CD4-positive, alpha-beta T cell (primary cell): ENCODE results near the gene FNDC10. TPM values are rescaled to one million over a fixed set of nuclear protein-coding genes. Genes with fewer than 3 reads are reported as not detected.

ENCODE experiments used
- ATAC-seq: fragments of 200-7000 bp; cut with Tn5 transposase; one replicate; pipeline ENCODE4 v1.10.0; 2022; ENCODE audit warnings: mild to moderate bottlenecking; ENCODE audit not compliant: poor library complexity
- CTCF ChIA-PET: fragments of 350-600 bp; sonication (Branson Sonifier 250); formaldehyde crosslinking; loops from one replicate; lab custom pipeline; 2021; ENCODE audit warnings: antibody characterized with exemption, inconsistent platforms; lab: Charles Lee
- POLR2A ChIA-PET: fragments of 350-600 bp; sonication (Branson Sonifier 250); formaldehyde crosslinking; loops from one replicate; lab custom pipeline; 2021; ENCODE audit warnings: antibody characterized with exemption, inconsistent platforms; lab: Charles Lee
- DNase-seq, 14 experiments: peaks; one replicate each; pipeline ENCODE4 v3.0.0-alpha.2; 2013 to 2020; ENCODE audit warnings: mixed read lengths in 2 of 14
- H3K27ac ChIP-seq, 2 donors: one replicate each; pipeline versions ENCODE4 v1.5.1 to v1.7.0; 2013; ENCODE audit warnings: low read length in 2 of 2, low read depth in 1 of 2, mild to moderate bottlenecking in 1 of 2
- H3K27me3 ChIP-seq, 2 experiments: 1 replicate in 1 of 2; 2 replicates in 1 of 2; pipeline versions ENCODE4 v1.6.1 to v1.7.0; 2013; ENCODE audit warnings: low read length in 2 of 2, control low read depth in 1 of 2, mild to moderate bottlenecking in 1 of 2, moderate library complexity in 1 of 2; ENCODE audit not compliant: insufficient read depth in 2 of 2, control insufficient read depth in 1 of 2
- H3K36me3 ChIP-seq: one replicate; pipeline ENCODE4 v1.6.1; 2013; ENCODE audit warnings: low read length, control low read depth; ENCODE audit not compliant: insufficient read depth
- H3K4me1 ChIP-seq: one replicate; pipeline ENCODE4 v1.6.1; 2013; ENCODE audit warnings: low read length, control low read depth; ENCODE audit not compliant: insufficient read depth
- H3K4me3 ChIP-seq: one replicate; pipeline ENCODE4 v1.5.1; 2013; ENCODE audit warnings: mild to moderate bottlenecking, low read length, moderate library complexity
- H3K9me3 ChIP-seq, 2 experiments: 1 replicate in 1 of 2; 2 replicates in 1 of 2; pipeline versions ENCODE4 v1.6.1 to v1.7.0; 2013; ENCODE audit warnings: low read length in 2 of 2, mild to moderate bottlenecking in 2 of 2, control low read depth in 1 of 2, moderate library complexity in 1 of 2; ENCODE audit not compliant: control insufficient read depth in 1 of 2, insufficient read depth in 1 of 2
- H3K27ac Mint-ChIP-seq: one replicate; pipeline ENCODE4 v1.8.0; 2020; ENCODE audit warnings: mixed read lengths
- H3K27me3 Mint-ChIP-seq: one replicate; pipeline ENCODE4 v1.8.0; 2021; ENCODE audit warnings: mixed read lengths
- H3K36me3 Mint-ChIP-seq: one replicate; pipeline ENCODE4 v1.8.0; 2021; ENCODE audit warnings: low read depth, mixed read lengths
- H3K4me1 Mint-ChIP-seq: one replicate; pipeline ENCODE4 v1.8.0; 2021; ENCODE audit warnings: low read depth, mixed read lengths
- H3K4me3 Mint-ChIP-seq: one replicate; pipeline ENCODE4 v1.8.0; 2020; ENCODE audit warnings: mild to moderate bottlenecking, mixed read lengths
- H3K9me3 Mint-ChIP-seq: one replicate; pipeline ENCODE4 v1.8.0; 2020; ENCODE audit warnings: mixed read lengths
- CTCF ChIP-seq: fragments of 200-600 bp; IDR thresholded peaks from one replicate; pipeline ENCODE4 v1.8.0; 2022; ENCODE audit warnings: antibody characterized with exemption, mild to moderate bottlenecking
- intact Hi-C, 2 experiments: fragments of 100-400 bp; cut with DNase I in 1 of 2; cut with micrococcal nuclease in 1 of 2; formaldehyde crosslinking; loops; one replicate each; pipeline versions ENCODE4 v1.15.1 to v1.9.0; 2023 to 2025; cut with DNase I, micrococcal nuclease
- total RNA-seq, 174 experiments: library from RNA in 2 of 174; stranded (reverse) in 2 of 174; gene quantifications; one replicate each; pipeline ENCODE4 v1.2.3 and lab custom pipeline; 2021 to 2026

Gene FNDC10
- total RNA-seq, 2 experiments from 2014 or later: 1.0 to 1.3 TPM

GRCh38 chr1:1622788-1623094, 22.8 kb upstream of the FNDC10 start:
- no peaks in the 10 kb centered on the region for H3K9me3 Mint-ChIP-seq
- H3K36me3 ChIP-seq: no peaks in the 10 kb centered on the region
- H3K9me3 ChIP-seq: no peaks in the 10 kb centered on the region
- H3K4me1 ChIP-seq: peaks cover under 1% of the 10 kb centered on the region
- no peaks in the 10 kb centered on the region for H3K4me1 Mint-ChIP-seq
- intact Hi-C loops: no loop called here
- ChIA-PET CTCF (no interaction called here), POLR2A (no interaction called here)
- no peak overlapping the region for H3K27ac ChIP-seq
- ATAC-seq (no peak), DNase-seq (no peak)
- peak overlapping the region; percentile 53 for H3K27ac Mint-ChIP-seq
- no peak overlapping the region for H3K4me3 ChIP-seq
- H3K36me3 Mint-ChIP-seq: no peaks in the 10 kb centered on the region
- H3K4me3 Mint-ChIP-seq: peak overlapping the region; percentile 15
- no peak for TF ChIP-seq CTCF
- no peaks in the 10 kb centered on the region for H3K27me3 Mint-ChIP-seq
- H3K27me3 ChIP-seq: no peaks in the 10 kb centered on the region

- Histone ChIP-seq H3K36me3 (no peaks in the 10 kb centered on the region), H3K27ac (no peak overlapping the region), H3K9me3 (no peaks in the 10 kb centered on the region), H3K27me3 (no peaks in the 10 kb centered on the region), H3K4me1 (peaks cover 4% of the 10 kb centered on the region), H3K4me3 (no peak overlapping the region)
- CTCF ChIA-PET: no interaction called here
- Mint-ChIP-seq H3K4me3 (peak overlapping the region; percentile 69), H3K27ac (peak overlapping the region; percentile 53), H3K36me3 (peaks cover 5% of the 10 kb centered on the region), H3K9me3 (no peaks in the 10 kb centered on the region), H3K4me1 (peaks cover 3% of the 10 kb centered on the region), H3K27me3 (no peaks in the 10 kb centered on the region)
- TF ChIP-seq CTCF: no peak
- POLR2A ChIA-PET: no interaction called here
- intact Hi-C loops: no loop called here
- no peak for ATAC-seq
- DNase-seq: no peak
These were observed 22.3 kb upstream of the FNDC10 start for GRCh38 chr1:1622010-1622787.

GRCh38 chr1:1621173-1622009, 21.5 kb upstream of the FNDC10 start:
- H3K36me3 ChIP-seq: no peaks in the 10 kb centered on the region
- Mint-ChIP-seq H3K27ac (no peak overlapping the region), H3K36me3 (peaks cover 6% of the 10 kb centered on the region), H3K27me3 (no peaks in the 10 kb centered on the region), H3K4me3 (no peak overlapping the region), H3K9me3 (no peaks in the 10 kb centered on the region), H3K4me1 (peaks cover 5% of the 10 kb centered on the region)
- H3K4me1 ChIP-seq: peaks cover 12% of the 10 kb centered on the region
- no peaks in the 10 kb centered on the region for H3K9me3 ChIP-seq
- H3K27ac ChIP-seq: no peak overlapping the region
- no peak overlapping the region for H3K4me3 ChIP-seq
- DNase-seq (no peak), ATAC-seq (no peak)
- intact Hi-C loops: no loop called here
- no peak for TF ChIP-seq CTCF
- CTCF ChIA-PET: no interaction called here
- no peaks in the 10 kb centered on the region for H3K27me3 ChIP-seq
- POLR2A ChIA-PET: no interaction called here
